ENCODE data around the gene EPB41. TPM values are rescaled to one million over a fixed set of nuclear protein-coding genes. Genes with fewer than 3 reads are reported as not detected.

EPB41 gene
- total RNA-seq, 5 donors from 2014 or later (not counting 1 experiment from before 2014, with no cell fraction given), result 199 to 257 (median 241) TPM

DNA sequence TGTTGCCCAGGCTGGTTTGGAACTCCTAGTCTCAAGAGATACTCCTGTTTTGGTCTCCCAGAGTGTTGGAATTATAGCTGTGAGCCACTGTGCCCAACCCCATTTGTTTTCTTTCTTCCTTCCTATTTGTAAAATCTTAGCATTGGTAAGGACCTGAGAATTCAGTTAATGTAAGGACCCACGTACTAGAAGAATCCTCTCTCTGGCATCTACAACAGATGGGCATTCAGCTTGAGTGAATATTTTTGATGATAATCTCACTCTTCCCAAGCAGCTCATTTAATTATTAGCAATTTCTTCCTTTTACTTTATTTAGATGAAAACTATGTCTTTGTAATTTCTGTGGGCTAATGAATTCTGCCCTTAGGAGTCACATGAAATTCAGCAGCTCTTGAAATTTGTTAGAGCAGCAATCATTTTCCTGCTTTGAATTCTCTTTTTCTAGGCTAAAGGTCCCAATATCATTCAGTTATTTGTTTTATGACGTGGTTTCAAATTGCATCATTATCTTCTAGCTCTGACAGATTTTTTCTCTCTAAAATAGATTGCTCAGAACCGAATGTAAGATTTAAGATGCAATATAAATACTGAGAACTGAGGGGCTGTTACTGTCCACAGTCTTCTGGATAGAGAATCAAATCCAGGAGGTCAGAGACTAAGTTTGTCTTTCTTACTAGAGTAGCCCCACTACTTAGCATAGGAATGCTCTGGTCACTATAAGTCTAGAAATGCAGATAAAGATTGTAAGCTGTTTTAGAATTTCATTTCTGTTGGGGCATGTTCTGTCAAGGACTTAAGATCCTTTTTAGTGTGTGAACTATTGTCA, 59.4 kb downstream of the EPB41 start:
- no CpG with 5 or more reads among the region's 3 CpGs for WGBS (ENCODE audit: insufficient coverage)
- H3K9me3 ChIP-seq, result no peaks in the 10 kb centered on the region
- H3K36me3 ChIP-seq (ENCODE audit: control insufficient read depth in 2 of 2, extremely low read depth in 1 of 2, insufficient read depth in 1 of 2, low read length in 1 of 2), result no peaks in the 10 kb centered on the region
- Mint-ChIP-seq H3K9me3 (no peaks in the 10 kb centered on the region), H3K4me3 (no peak overlapping the region), H3K4me1 (peaks cover 81 to 83% (median 82%) of the 10 kb centered on the region in 3 donors), H3K27ac (peak overlapping the region in 1 of 2 donors; percentile 55), H3K36me3 (peaks cover 23% of the 10 kb centered on the region), H3K27me3 (no peaks in the 10 kb centered on the region)
- POLR2A ChIA-PET, result no interaction called here
- no peak for DNase-seq
- no peak overlapping the region for H3K4me3 ChIP-seq (ENCODE audit: control insufficient read depth in 1 of 2, extremely low read depth in 1 of 2, low read length in 1 of 2)
- H3K4me1 ChIP-seq (ENCODE audit: control insufficient read depth in 1 of 2, extremely low read depth in 1 of 2, insufficient read depth in 2 of 2, low read length in 2 of 2), result peaks cover 4 to 8% of the 10 kb centered on the region in 2 experiments
- no peak for ATAC-seq (replicated peaks in 1 of 4)
- CTCF ChIA-PET, result no interaction called here
- H3K27ac ChIP-seq (ENCODE audit: low read length), result no peak overlapping the region
- H3K27me3 ChIP-seq (replicated peaks in 1 of 2; ENCODE audit: control insufficient read depth in 2 of 2, extremely low read depth in 1 of 2, insufficient read depth in 2 of 2, low read length in 1 of 2), result no peaks in the 10 kb centered on the region

DNA sequence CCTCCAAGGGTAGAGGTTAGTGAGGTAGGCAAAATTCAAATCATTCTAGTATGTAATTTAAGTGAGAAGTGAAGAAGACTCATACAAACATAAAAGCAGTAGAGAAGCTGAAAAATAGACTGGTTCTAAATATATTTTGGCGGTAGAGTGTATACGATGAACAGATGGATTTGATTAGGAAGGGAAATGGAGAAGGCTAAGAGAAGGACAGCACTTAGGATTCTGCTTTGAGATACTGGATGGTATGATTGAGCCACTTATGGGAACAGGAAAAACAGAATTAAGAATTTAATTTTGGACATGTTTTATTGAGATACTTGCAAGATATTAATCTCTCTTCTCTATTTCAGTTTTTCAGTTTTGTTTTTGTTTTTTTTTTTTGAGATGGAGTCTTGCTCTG, 60.1 kb downstream of the EPB41 start:
- peak overlapping the region in 1 of 2 donors; percentile 42 for H3K27ac Mint-ChIP-seq
- ChIA-PET POLR2A (no interaction called here), CTCF (no interaction called here)
- peaks cover 86 to 89% (median 89%) of the 10 kb centered on the region in 3 donors for H3K4me1 Mint-ChIP-seq
- H3K27ac ChIP-seq (ENCODE audit: low read length), result no peak overlapping the region
- no peak for ATAC-seq (replicated peaks in 1 of 4)
- no peaks in the 10 kb centered on the region for H3K27me3 ChIP-seq (replicated peaks in 1 of 2; ENCODE audit: control insufficient read depth in 2 of 2, extremely low read depth in 1 of 2, insufficient read depth in 2 of 2, low read length in 1 of 2)
- H3K4me1 ChIP-seq (ENCODE audit: control insufficient read depth in 1 of 2, extremely low read depth in 1 of 2, insufficient read depth in 2 of 2, low read length in 2 of 2), result peaks cover 4 to 8% of the 10 kb centered on the region in 2 experiments
- H3K36me3 Mint-ChIP-seq, result peaks cover 25% of the 10 kb centered on the region
- no peaks in the 10 kb centered on the region for H3K9me3 Mint-ChIP-seq
- H3K9me3 ChIP-seq, result no peaks in the 10 kb centered on the region
- no peak overlapping the region for H3K4me3 Mint-ChIP-seq
- WGBS (ENCODE audit: insufficient coverage), result 92% methylated on average over 2 of the region's 2 CpGs
- H3K4me3 ChIP-seq (ENCODE audit: control insufficient read depth in 1 of 2, extremely low read depth in 1 of 2, low read length in 1 of 2), result no peak overlapping the region
- DNase-seq, result no peak
- no peaks in the 10 kb centered on the region for H3K27me3 Mint-ChIP-seq
- H3K36me3 ChIP-seq (ENCODE audit: control insufficient read depth in 2 of 2, extremely low read depth in 1 of 2, insufficient read depth in 1 of 2, low read length in 1 of 2), result no peaks in the 10 kb centered on the region

DNA sequence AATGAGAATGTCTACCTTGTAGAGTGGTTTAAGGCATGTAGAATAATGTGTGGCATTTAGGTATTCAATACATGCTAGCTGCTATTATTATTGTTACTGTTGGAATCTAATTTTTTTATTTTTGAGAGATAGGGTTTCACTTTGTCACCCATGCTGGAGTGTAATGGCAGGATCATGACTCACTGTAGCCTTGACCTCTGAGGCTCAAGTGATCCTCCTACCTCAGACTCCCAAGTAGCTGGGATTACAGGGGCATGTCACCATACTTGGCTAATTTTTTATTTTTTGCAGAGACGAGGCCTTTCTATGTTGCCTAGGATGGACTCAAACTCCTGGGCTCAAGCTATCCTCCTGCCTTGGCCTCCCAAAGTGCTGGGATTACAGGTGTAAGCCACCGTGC, 61.9 kb downstream of the EPB41 start:
- POLR2A ChIA-PET, result interaction anchor here in 1 of 2 donors (0.5 kb wide), 1 partner anchor 447 kb away, joined by 8 read pairs; no protein-coding TSS in a partner anchor

DNA sequence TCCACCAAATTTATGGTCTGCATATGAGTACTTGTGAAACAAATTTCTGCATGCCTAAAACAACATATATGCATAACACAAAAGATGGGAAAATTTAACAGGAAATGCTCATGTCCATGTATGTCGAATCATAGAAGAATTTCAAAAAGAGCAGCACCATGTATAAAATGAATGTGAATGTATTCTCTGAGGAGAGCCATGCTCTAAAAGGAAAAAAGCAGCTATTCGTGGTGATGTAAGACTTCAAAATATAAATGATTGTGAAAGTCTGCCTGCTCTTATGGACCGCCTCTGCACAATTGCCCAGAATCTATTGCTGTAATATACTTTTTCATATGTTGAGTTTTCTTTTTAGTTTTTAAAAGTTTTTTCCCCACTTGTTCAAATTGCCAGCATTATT, 66.8 kb downstream of the EPB41 start:
- Mint-ChIP-seq H3K27me3 (no peaks in the 10 kb centered on the region), H3K9me3 (no peaks in the 10 kb centered on the region), H3K27ac (no peak overlapping the region), H3K4me3 (no peak overlapping the region), H3K4me1 (peaks cover 72 to 83% (median 80%) of the 10 kb centered on the region in 3 donors), H3K36me3 (peaks cover 17% of the 10 kb centered on the region)
- POLR2A ChIA-PET, result no interaction called here
- H3K9me3 ChIP-seq, result no peaks in the 10 kb centered on the region
- no peaks in the 10 kb centered on the region for H3K27me3 ChIP-seq (replicated peaks in 1 of 2; ENCODE audit: control insufficient read depth in 2 of 2, extremely low read depth in 1 of 2, insufficient read depth in 2 of 2, low read length in 1 of 2)
- H3K36me3 ChIP-seq (ENCODE audit: control insufficient read depth in 2 of 2, extremely low read depth in 1 of 2, insufficient read depth in 1 of 2, low read length in 1 of 2), result no peaks in the 10 kb centered on the region
- H3K4me1 ChIP-seq (ENCODE audit: control insufficient read depth in 1 of 2, extremely low read depth in 1 of 2, insufficient read depth in 2 of 2, low read length in 2 of 2), result peaks cover 2 to 27% of the 10 kb centered on the region in 2 experiments
- no peak overlapping the region for H3K4me3 ChIP-seq (ENCODE audit: control insufficient read depth in 1 of 2, extremely low read depth in 1 of 2, low read length in 1 of 2)
- no CpG with 5 or more reads among the region's 3 CpGs for WGBS (ENCODE audit: insufficient coverage)
- no peak overlapping the region for H3K27ac ChIP-seq (ENCODE audit: low read length)
- no peak for ATAC-seq (replicated peaks in 1 of 4)
- CTCF ChIA-PET, result no interaction called here
- DNase-seq, result no peak

More for the DNA sequence above, 61.9 kb downstream of the EPB41 start:
- ATAC-seq (replicated peaks in 1 of 4), result no peak
- Histone ChIP-seq H3K9me3 (no peaks in the 10 kb centered on the region), H3K27me3 (replicated peaks in 1 of 2; ENCODE audit: control insufficient read depth in 2 of 2, extremely low read depth in 1 of 2, insufficient read depth in 2 of 2, low read length in 1 of 2) (no peaks in the 10 kb centered on the region), H3K27ac (ENCODE audit: low read length) (no peak overlapping the region), H3K4me3 (ENCODE audit: control insufficient read depth in 1 of 2, extremely low read depth in 1 of 2, low read length in 1 of 2) (no peak overlapping the region), H3K36me3 (ENCODE audit: control insufficient read depth in 2 of 2, extremely low read depth in 1 of 2, insufficient read depth in 1 of 2, low read length in 1 of 2) (no peaks in the 10 kb centered on the region), H3K4me1 (ENCODE audit: control insufficient read depth in 1 of 2, extremely low read depth in 1 of 2, insufficient read depth in 2 of 2, low read length in 2 of 2) (peaks cover 8 to 12% of the 10 kb centered on the region in 2 experiments)
- Mint-ChIP-seq H3K36me3 (peaks cover 27% of the 10 kb centered on the region), H3K27ac (no peak overlapping the region), H3K9me3 (no peaks in the 10 kb centered on the region), H3K4me3 (no peak overlapping the region), H3K4me1 (peaks cover 87 to 90% (median 87%) of the 10 kb centered on the region in 3 donors), H3K27me3 (no peaks in the 10 kb centered on the region)
- WGBS (ENCODE audit: insufficient coverage), result 100% methylated on average over 1 of the region's 2 CpGs
- CTCF ChIA-PET, result interaction anchor here in 1 of 2 donors (1.1 kb wide), 1 partner anchor 9 kb away, joined by 3 read pairs; no protein-coding TSS in a partner anchor
- DNase-seq, result no peak

DNA sequence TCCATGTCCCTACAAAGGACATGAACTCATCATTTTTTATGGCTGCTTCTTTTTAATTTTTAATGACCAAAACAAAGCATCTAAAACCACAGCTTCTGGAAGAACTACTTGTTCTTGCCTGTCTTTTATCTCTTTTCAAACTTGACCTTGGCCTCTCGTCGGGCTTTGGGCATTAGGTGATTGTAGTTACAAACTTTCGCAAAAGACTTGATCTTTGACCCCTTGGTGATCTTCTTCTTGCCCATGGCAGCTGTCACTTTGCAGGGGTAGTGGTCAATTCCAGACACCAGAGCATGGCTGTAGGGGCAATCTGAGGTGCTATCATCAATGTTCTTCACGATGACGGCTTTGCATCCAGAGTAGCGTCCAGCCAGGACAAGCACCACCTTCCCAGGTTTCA, 67.8 kb downstream of the EPB41 start:
- ChIA-PET POLR2A (interaction anchor here in 1 of 2 donors (0.5 kb wide), 1 partner anchor 64 kb away, joined by 4 read pairs; no protein-coding TSS in a partner anchor), CTCF (no interaction called here)
- Mint-ChIP-seq H3K9me3 (no peaks in the 10 kb centered on the region), H3K4me1 (peaks cover 71 to 84% (median 80%) of the 10 kb centered on the region in 3 donors), H3K4me3 (no peak overlapping the region), H3K27ac (no peak overlapping the region), H3K36me3 (peaks cover 13% of the 10 kb centered on the region), H3K27me3 (no peaks in the 10 kb centered on the region)
- no peaks in the 10 kb centered on the region for H3K27me3 ChIP-seq (replicated peaks in 1 of 2; ENCODE audit: control insufficient read depth in 2 of 2, extremely low read depth in 1 of 2, insufficient read depth in 2 of 2, low read length in 1 of 2)
- peaks cover 0 to under 1% of the 10 kb centered on the region in 2 donors for H3K36me3 ChIP-seq (ENCODE audit: control insufficient read depth in 2 of 2, extremely low read depth in 1 of 2, insufficient read depth in 1 of 2, low read length in 1 of 2)
- no peaks in the 10 kb centered on the region for H3K9me3 ChIP-seq
- H3K4me1 ChIP-seq (ENCODE audit: control insufficient read depth in 1 of 2, extremely low read depth in 1 of 2, insufficient read depth in 2 of 2, low read length in 2 of 2), result peaks cover 2 to 27% of the 10 kb centered on the region in 2 experiments
- no peak overlapping the region for H3K27ac ChIP-seq (ENCODE audit: low read length)
- 100% methylated on average over 6 of the region's 6 CpGs for WGBS (ENCODE audit: insufficient coverage)
- no peak for ATAC-seq (replicated peaks in 1 of 4)
- DNase-seq, result no peak
- no peak overlapping the region for H3K4me3 ChIP-seq (ENCODE audit: control insufficient read depth in 1 of 2, extremely low read depth in 1 of 2, low read length in 1 of 2)

DNA sequence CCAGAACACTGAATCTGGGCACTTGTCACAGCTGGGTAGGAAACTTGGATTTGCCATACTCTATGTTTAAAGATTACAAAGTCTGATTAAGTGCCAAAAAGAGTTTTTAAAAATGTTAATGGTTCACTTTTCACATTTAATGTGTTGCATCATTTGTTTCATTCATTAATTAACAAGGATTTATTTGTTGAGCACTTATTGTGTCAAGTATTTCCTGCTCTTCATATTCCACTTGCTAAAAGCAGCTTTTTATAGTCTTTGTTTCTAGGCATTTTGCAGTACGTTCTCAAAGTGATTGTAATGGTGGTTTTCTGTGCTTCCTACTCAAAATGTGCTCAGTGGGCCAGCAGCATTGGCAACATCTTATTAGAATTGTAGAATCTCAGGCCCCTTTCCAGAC, 68.7 kb downstream of the EPB41 start:
- Histone ChIP-seq H3K27ac (ENCODE audit: low read length) (no peak overlapping the region), H3K9me3 (no peaks in the 10 kb centered on the region), H3K4me3 (ENCODE audit: control insufficient read depth in 1 of 2, extremely low read depth in 1 of 2, low read length in 1 of 2) (no peak overlapping the region), H3K4me1 (ENCODE audit: control insufficient read depth in 1 of 2, extremely low read depth in 1 of 2, insufficient read depth in 2 of 2, low read length in 2 of 2) (peaks cover 2 to 27% of the 10 kb centered on the region in 2 experiments), H3K36me3 (ENCODE audit: control insufficient read depth in 2 of 2, extremely low read depth in 1 of 2, insufficient read depth in 1 of 2, low read length in 1 of 2) (peaks cover under 1 to 9% of the 10 kb centered on the region in 2 donors), H3K27me3 (replicated peaks in 1 of 2; ENCODE audit: control insufficient read depth in 2 of 2, extremely low read depth in 1 of 2, insufficient read depth in 2 of 2, low read length in 1 of 2) (no peaks in the 10 kb centered on the region)
- H3K27me3 Mint-ChIP-seq, result no peaks in the 10 kb centered on the region
- peaks cover 19% of the 10 kb centered on the region for H3K36me3 Mint-ChIP-seq
- ChIA-PET CTCF (interaction anchor here in 1 of 2 donors (1.2 to 1.8 kb wide), 2 partner anchors 89 to 98 kb away, joined by 5 to 6 read pairs; no protein-coding TSS in a partner anchor), POLR2A (no interaction called here)
- no peak for ATAC-seq (replicated peaks in 1 of 4)
- DNase-seq, result no peak
- H3K4me3 Mint-ChIP-seq, result no peak overlapping the region
- WGBS (ENCODE audit: insufficient coverage), result 80% methylated on average over 1 of the region's 1 CpG
- H3K9me3 Mint-ChIP-seq, result no peaks in the 10 kb centered on the region
- no peak overlapping the region for H3K27ac Mint-ChIP-seq
- peaks cover 70 to 81% (median 77%) of the 10 kb centered on the region in 3 donors for H3K4me1 Mint-ChIP-seq
